ENCODE data around the gene SKOR2. TPM values are rescaled to one million over a fixed set of nuclear protein-coding genes. Genes with fewer than 3 reads are reported as not detected.
A peak's percentile ranks its signal among the peaks of the same experiment; 100 is the strongest.

SKOR2 gene
- total and polyA plus RNA-seq, 9 of the 15 experiments (the other 6 are each of a cell fraction or from before 2014, with no cell fraction given) = not detected

DNA sequence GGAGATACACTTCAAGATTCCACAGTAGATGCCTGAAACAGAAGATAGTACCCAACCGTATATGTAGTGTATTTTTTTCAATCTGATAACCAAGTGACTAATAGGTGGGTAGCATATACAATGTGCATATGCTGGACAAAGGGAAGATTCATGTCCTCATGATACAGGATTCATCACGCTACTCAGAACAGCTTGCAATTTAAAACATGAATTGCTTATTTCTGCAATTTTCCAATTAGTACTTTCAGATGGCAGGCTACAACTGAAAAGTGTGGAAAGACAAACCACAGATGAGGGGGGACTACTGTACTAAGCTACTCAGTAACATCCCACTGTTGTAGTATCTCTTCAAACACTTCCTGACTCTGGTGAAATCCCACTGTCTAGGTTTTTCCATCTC, 79.0 kb downstream of the SKOR2 start (continued):
- TF ChIP-seq TARDBP (IDR thresholded peaks at IDR 0.05) (no peak), ZNF134 (CRISPR knock-in tag; conservative IDR thresholded peaks at IDR 0.05) (no peak), CBFA2T2 (conservative IDR thresholded peaks at IDR 0.05) (no peak), CHD2 (IDR thresholded peaks at IDR 0.05; ENCODE audit: low read depth, low read length) (no peak), CREM (IDR thresholded peaks at IDR 0.05; ENCODE audit: low read depth) (no peak), CBFA2T3 (IDR thresholded peaks at IDR 0.05) (0 out of 2 replicates have a peak, but pooled peaks have one; percentile 20), ZNF282 (CRISPR knock-in tag; IDR thresholded peaks at IDR 0.05) (no peak)
- TF ChIP-seq, protein P1, sequence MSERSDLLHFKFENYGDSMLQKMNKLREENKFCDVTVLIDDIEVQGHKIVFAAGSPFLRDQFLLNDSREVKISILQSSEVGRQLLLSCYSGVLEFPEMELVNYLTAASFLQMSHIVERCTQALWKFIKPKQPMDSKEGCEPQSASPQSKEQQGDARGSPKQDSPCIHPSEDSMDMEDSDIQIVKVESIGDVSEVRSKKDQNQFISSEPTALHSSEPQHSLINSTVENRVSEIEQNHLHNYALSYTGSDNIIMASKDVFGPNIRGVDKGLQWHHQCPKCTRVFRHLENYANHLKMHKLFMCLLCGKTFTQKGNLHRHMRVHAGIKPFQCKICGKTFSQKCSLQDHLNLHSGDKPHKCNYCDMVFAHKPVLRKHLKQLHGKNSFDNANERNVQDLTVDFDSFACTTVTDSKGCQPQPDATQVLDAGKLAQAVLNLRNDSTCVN (CRISPR knock-in tag; IDR thresholded peaks at IDR 0.05) = no peak
- TF ChIP-seq, protein P2, sequence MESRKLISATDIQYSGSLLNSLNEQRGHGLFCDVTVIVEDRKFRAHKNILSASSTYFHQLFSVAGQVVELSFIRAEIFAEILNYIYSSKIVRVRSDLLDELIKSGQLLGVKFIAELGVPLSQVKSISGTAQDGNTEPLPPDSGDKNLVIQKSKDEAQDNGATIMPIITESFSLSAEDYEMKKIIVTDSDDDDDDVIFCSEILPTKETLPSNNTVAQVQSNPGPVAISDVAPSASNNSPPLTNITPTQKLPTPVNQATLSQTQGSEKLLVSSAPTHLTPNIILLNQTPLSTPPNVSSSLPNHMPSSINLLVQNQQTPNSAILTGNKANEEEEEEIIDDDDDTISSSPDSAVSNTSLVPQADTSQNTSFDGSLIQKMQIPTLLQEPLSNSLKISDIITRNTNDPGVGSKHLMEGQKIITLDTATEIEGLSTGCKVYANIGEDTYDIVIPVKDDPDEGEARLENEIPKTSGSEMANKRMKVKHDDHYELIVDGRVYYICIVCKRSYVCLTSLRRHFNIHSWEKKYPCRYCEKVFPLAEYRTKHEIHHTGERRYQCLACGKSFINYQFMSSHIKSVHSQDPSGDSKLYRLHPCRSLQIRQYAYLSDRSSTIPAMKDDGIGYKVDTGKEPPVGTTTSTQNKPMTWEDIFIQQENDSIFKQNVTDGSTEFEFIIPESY (CRISPR knock-in tag; IDR thresholded peaks at IDR 0.05) = no peak
- TF ChIP-seq, protein P3, sequence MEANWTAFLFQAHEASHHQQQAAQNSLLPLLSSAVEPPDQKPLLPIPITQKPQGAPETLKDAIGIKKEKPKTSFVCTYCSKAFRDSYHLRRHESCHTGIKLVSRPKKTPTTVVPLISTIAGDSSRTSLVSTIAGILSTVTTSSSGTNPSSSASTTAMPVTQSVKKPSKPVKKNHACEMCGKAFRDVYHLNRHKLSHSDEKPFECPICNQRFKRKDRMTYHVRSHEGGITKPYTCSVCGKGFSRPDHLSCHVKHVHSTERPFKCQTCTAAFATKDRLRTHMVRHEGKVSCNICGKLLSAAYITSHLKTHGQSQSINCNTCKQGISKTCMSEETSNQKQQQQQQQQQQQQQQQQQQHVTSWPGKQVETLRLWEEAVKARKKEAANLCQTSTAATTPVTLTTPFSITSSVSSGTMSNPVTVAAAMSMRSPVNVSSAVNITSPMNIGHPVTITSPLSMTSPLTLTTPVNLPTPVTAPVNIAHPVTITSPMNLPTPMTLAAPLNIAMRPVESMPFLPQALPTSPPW (CRISPR knock-in tag; IDR thresholded peaks at IDR 0.05) = peak; percentile 20; the same call in 1 of the 2 replicates
